Measurements from ENCODE around the gene TMEM164.

TMEM164 gene

GRCh38 chrX:110081320-110081719 is 78.4 kb downstream of the TMEM164 start:
- no peaks in the 10 kb centered on the region for H3K9me3 ChIP-seq (ENCODE audit: severe bottlenecking)
- TF ChIP-seq, protein P1, sequence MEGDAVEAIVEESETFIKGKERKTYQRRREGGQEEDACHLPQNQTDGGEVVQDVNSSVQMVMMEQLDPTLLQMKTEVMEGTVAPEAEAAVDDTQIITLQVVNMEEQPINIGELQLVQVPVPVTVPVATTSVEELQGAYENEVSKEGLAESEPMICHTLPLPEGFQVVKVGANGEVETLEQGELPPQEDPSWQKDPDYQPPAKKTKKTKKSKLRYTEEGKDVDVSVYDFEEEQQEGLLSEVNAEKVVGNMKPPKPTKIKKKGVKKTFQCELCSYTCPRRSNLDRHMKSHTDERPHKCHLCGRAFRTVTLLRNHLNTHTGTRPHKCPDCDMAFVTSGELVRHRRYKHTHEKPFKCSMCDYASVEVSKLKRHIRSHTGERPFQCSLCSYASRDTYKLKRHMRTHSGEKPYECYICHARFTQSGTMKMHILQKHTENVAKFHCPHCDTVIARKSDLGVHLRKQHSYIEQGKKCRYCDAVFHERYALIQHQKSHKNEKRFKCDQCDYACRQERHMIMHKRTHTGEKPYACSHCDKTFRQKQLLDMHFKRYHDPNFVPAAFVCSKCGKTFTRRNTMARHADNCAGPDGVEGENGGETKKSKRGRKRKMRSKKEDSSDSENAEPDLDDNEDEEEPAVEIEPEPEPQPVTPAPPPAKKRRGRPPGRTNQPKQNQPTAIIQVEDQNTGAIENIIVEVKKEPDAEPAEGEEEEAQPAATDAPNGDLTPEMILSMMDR (IDR thresholded peaks at IDR 0.05; ENCODE audit: poor library complexity, severe bottlenecking) = no peak
- ATAC-seq (ENCODE audit: low read depth) = no peak
- no peaks in the 10 kb centered on the region for H3K36me3 ChIP-seq (ENCODE audit: low read depth)
- no peak overlapping the region for H3K4me3 ChIP-seq (ENCODE audit: severe bottlenecking)
- H3K4me1 ChIP-seq (ENCODE audit: insufficient read depth, poor library complexity, severe bottlenecking) = peaks cover 29% of the 10 kb centered on the region
- H3K27me3 ChIP-seq (ENCODE audit: insufficient read depth, poor library complexity, severe bottlenecking) = no peaks in the 10 kb centered on the region
- H3K27ac ChIP-seq (ENCODE audit: poor library complexity, severe bottlenecking) = peak overlapping the region; percentile 76
- DNase-seq (ENCODE audit: low spot score) = no peak

GRCh38 chrX:110081740-110082139 is 78.8 kb downstream of the TMEM164 start:
- TF ChIP-seq, protein P1 (IDR thresholded peaks at IDR 0.05; ENCODE audit: poor library complexity, severe bottlenecking) = no peak
- no peak overlapping the region for H3K4me3 ChIP-seq (ENCODE audit: severe bottlenecking)
- ATAC-seq (ENCODE audit: low read depth) (peak; percentile 48; the same call in 2 of the 3 replicates), DNase-seq (ENCODE audit: low spot score) (no peak)
- H3K9me3 ChIP-seq (ENCODE audit: severe bottlenecking) = no peaks in the 10 kb centered on the region
- no peaks in the 10 kb centered on the region for H3K27me3 ChIP-seq (ENCODE audit: insufficient read depth, poor library complexity, severe bottlenecking)
- H3K27ac ChIP-seq (ENCODE audit: poor library complexity, severe bottlenecking) = peak overlapping the region; percentile 76
- H3K4me1 ChIP-seq (ENCODE audit: insufficient read depth, poor library complexity, severe bottlenecking) = peaks cover 33% of the 10 kb centered on the region
- no peaks in the 10 kb centered on the region for H3K36me3 ChIP-seq (ENCODE audit: low read depth)

GRCh38 chrX:110082161-110082560 is 79.2 kb downstream of the TMEM164 start:
- no peaks in the 10 kb centered on the region for H3K9me3 ChIP-seq (ENCODE audit: severe bottlenecking)
- no peaks in the 10 kb centered on the region for H3K27me3 ChIP-seq (ENCODE audit: insufficient read depth, poor library complexity, severe bottlenecking)
- ATAC-seq (ENCODE audit: low read depth) (peak; percentile 70), DNase-seq (ENCODE audit: low spot score) (no peak)
- no peaks in the 10 kb centered on the region for H3K36me3 ChIP-seq (ENCODE audit: low read depth)
- peak overlapping the region; percentile 76 for H3K27ac ChIP-seq (ENCODE audit: poor library complexity, severe bottlenecking)
- H3K4me1 ChIP-seq (ENCODE audit: insufficient read depth, poor library complexity, severe bottlenecking) = peaks cover 35% of the 10 kb centered on the region
- TF ChIP-seq, protein P1 (IDR thresholded peaks at IDR 0.05; ENCODE audit: poor library complexity, severe bottlenecking) = no peak
- H3K4me3 ChIP-seq (ENCODE audit: severe bottlenecking) = no peak overlapping the region

DNA sequence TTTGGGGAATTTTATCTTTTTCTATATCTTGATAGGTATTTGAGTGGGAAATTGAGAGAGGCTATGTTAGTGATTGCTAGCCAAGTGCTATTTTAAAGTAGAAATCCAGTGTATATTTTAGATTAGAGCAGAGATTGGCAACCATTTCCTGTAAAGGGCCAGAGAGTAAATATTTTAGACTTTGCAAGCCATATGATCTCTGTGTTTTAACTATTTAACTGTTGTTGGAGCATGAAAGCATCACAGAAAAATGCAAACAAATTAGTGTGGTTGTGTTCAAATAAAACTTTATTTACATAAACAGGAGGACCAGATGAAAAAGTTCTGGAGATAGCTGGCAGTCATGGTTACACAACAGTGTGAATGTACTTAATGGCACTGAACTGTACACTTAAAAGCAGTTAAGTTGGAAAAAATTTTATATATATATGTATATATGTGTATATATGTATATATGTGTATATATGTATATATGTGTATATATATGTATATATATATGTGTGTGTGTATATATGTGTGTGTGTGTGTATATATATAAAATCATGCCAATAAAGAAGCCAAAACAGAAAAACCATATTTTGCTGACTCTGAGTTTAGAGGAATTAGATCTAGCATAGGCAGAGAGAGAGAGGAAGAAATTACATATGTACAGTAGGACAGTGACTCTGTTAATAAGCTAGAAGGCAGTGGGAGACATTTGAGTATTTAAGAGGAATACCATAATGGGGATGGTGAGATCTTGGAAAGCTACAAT is 83.4 kb downstream of the TMEM164 start:
- H3K36me3 ChIP-seq (ENCODE audit: low read depth) = no peaks in the 10 kb centered on the region
- H3K27me3 ChIP-seq (ENCODE audit: insufficient read depth, poor library complexity, severe bottlenecking) = no peaks in the 10 kb centered on the region
- peaks cover 51% of the 10 kb centered on the region for H3K4me1 ChIP-seq (ENCODE audit: insufficient read depth, poor library complexity, severe bottlenecking)
- DNase-seq (ENCODE audit: low spot score) = no peak
- ATAC-seq (ENCODE audit: low read depth) = no peak
- H3K9me3 ChIP-seq (ENCODE audit: severe bottlenecking) = no peaks in the 10 kb centered on the region
- TF ChIP-seq, protein P1 (IDR thresholded peaks at IDR 0.05; ENCODE audit: poor library complexity, severe bottlenecking) = no peak
- H3K27ac ChIP-seq (ENCODE audit: poor library complexity, severe bottlenecking) = peak overlapping the region; percentile 98
- no peak overlapping the region for H3K4me3 ChIP-seq (ENCODE audit: severe bottlenecking)

DNA sequence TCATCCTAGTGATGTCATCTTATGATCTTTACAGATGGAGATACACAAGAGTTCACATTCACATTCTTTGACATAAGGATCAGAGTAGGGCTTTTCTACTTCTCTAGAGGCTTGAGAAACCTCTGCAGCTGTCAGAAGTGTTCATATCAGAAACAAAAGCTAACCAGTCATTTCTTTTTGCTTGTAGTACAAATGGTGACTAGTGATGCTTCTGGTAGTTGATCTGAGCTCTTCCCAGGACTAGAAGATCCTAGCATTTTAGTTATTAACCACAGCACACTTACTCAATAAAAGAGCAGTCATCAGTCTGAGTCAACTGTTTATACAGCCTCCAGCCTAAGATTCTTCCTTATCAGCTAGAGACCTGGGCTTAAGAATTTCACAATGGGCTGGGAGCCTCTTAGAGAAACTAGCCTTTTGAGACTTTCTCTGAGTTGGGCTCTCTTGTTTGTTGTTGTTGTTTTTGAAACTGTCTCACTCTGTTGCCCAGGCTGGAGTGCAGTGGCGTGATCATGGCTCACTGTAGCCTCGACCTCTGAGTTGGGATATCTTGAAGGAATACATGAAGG is 84.1 kb downstream of the TMEM164 start:
- no peaks in the 10 kb centered on the region for H3K27me3 ChIP-seq (ENCODE audit: insufficient read depth, poor library complexity, severe bottlenecking)
- peak overlapping the region; percentile 98 for H3K27ac ChIP-seq (ENCODE audit: poor library complexity, severe bottlenecking)
- TF ChIP-seq, protein P1 (IDR thresholded peaks at IDR 0.05; ENCODE audit: poor library complexity, severe bottlenecking) = no peak
- H3K9me3 ChIP-seq (ENCODE audit: severe bottlenecking) = no peaks in the 10 kb centered on the region
- H3K4me1 ChIP-seq (ENCODE audit: insufficient read depth, poor library complexity, severe bottlenecking) = peaks cover 45% of the 10 kb centered on the region
- no peaks in the 10 kb centered on the region for H3K36me3 ChIP-seq (ENCODE audit: low read depth)
- no peak for DNase-seq (ENCODE audit: low spot score)
- no peak overlapping the region for H3K4me3 ChIP-seq (ENCODE audit: severe bottlenecking)
- ATAC-seq (ENCODE audit: low read depth) = peak; percentile 69

All from RWPE2 (cell line).